Thoracic aorta (tissue), 2 donors: Measurements from ENCODE around the gene DAB2IP. TPM values are rescaled to one million over a fixed set of nuclear protein-coding genes. Genes with fewer than 3 reads are reported as not detected.
A peak's percentile ranks its signal among the peaks of the same experiment; 100 is the strongest.

ENCODE experiments used
- ATAC-seq: fragments of 150-250 bp; one replicate; pipeline ENCODE4 v1.8.0; 2017; ENCODE audit warnings: low read depth; ENCODE audit not compliant: insufficient number of reproducible peaks, low FRiP score
- DNase-seq: peaks from one replicate; pipeline ENCODE4 v3.0.0-alpha.2; 2020; ENCODE audit warnings: low spot score
- H3K27ac ChIP-seq, 2 donors: fragments of 200-600 bp; sonication (generic); 1 replicate in 1 of 2; 2 replicates in 1 of 2; pipeline ENCODE4 v1.5.1; 2016; ENCODE audit warnings: mild to moderate bottlenecking in 2 of 2, moderate library complexity in 2 of 2
- H3K27me3 ChIP-seq: fragments of 200-600 bp; sonication (generic); replicated peaks from 2 replicates; pipeline ENCODE4 v1.6.0; 2016; ENCODE audit warnings: mild to moderate bottlenecking; ENCODE audit not compliant: insufficient read depth
- H3K36me3 ChIP-seq: fragments of 200-600 bp; sonication (generic); one replicate; pipeline ENCODE4 v1.5.1; 2016
- H3K4me1 ChIP-seq, 2 donors: fragments of 200-600 bp; sonication (generic); 1 replicate in 1 of 2; 2 replicates in 1 of 2; pipeline versions ENCODE4 v1.5.1 to v1.6.0; 2016; ENCODE audit warnings: low read depth in 2 of 2, mild to moderate bottlenecking in 1 of 2; ENCODE audit not compliant: control insufficient read depth in 1 of 2
- H3K4me3 ChIP-seq: fragments of 200-600 bp; sonication (generic); 2 replicates; pipeline ENCODE4 v1.5.1; 2016; ENCODE audit warnings: mild to moderate bottlenecking
- H3K9me3 ChIP-seq: fragments of 200-600 bp; sonication (generic); 2 replicates; pipeline ENCODE4 v1.5.1; 2016
- CTCF ChIP-seq: fragments of 200-600 bp; sonication (generic); IDR thresholded peaks from one replicate; pipeline ENCODE4 v1.5.1; 2019; ENCODE audit warnings: antibody characterized with exemption
- total RNA-seq, 2 donors: library from RNA; depleted of rRNA; stranded (reverse); fragments of >200 nt; gene quantifications; one replicate each; pipeline versions ENCODE4 v1.1.0 to v1.2.3, GENCODE V29; 2016

Gene DAB2IP
- total RNA-seq, 2 donors from 2014 or later = 87.4 to 104 TPM

- DNase-seq = no peak
- ATAC-seq = no peak
- H3K36me3 ChIP-seq = peaks cover 40% of the 10 kb centered on the region
- TF ChIP-seq CTCF = no peak
- no peak overlapping the region for H3K4me3 ChIP-seq
- H3K27ac ChIP-seq = peak overlapping the region; percentile 90 to 91
- no peaks in the 10 kb centered on the region for H3K27me3 ChIP-seq
- peaks cover 43 to 50% of the 10 kb centered on the region in 2 donors for H3K4me1 ChIP-seq
- H3K9me3 ChIP-seq = no peaks in the 10 kb centered on the region
Observed at GRCh38 chr9:121773954-121774714, 122.7 kb downstream of the DAB2IP start.

- TF ChIP-seq CTCF = no peak
- Histone ChIP-seq H3K4me3 (no peak overlapping the region), H3K27ac (peak overlapping the region in 1 of 2 donors; percentile 91), H3K9me3 (no peaks in the 10 kb centered on the region), H3K4me1 (peaks cover 37 to 44% of the 10 kb centered on the region in 2 donors), H3K27me3 (no peaks in the 10 kb centered on the region), H3K36me3 (peaks cover 33% of the 10 kb centered on the region)
- DNase-seq = no peak
- no peak for ATAC-seq
Observed at GRCh38 chr9:121774715-121775613, 123.5 kb downstream of the DAB2IP start.

GRCh38 chr9:121776001-121776738 lies 124.7 kb downstream of the DAB2IP start:
- no peaks in the 10 kb centered on the region for H3K9me3 ChIP-seq
- H3K27ac ChIP-seq = no peak overlapping the region
- peaks cover 40% of the 10 kb centered on the region for H3K36me3 ChIP-seq
- no peak overlapping the region for H3K4me3 ChIP-seq
- peaks cover 28 to 32% of the 10 kb centered on the region in 2 donors for H3K4me1 ChIP-seq
- no peak for TF ChIP-seq CTCF
- no peaks in the 10 kb centered on the region for H3K27me3 ChIP-seq
- ATAC-seq (no peak), DNase-seq (no peak)

GRCh38 chr9:121776739-121777637 lies 125.6 kb downstream of the DAB2IP start:
- H3K27ac ChIP-seq = no peak overlapping the region
- H3K36me3 ChIP-seq = peaks cover 48% of the 10 kb centered on the region
- DNase-seq = no peak
- no peak for ATAC-seq
- H3K4me1 ChIP-seq = peaks cover 20 to 23% of the 10 kb centered on the region in 2 donors
- H3K27me3 ChIP-seq = no peaks in the 10 kb centered on the region
- no peak for TF ChIP-seq CTCF
- no peak overlapping the region for H3K4me3 ChIP-seq
- H3K9me3 ChIP-seq = no peaks in the 10 kb centered on the region
